ENCODE measurements around the gene NOVA1.
"Not testable (repeated sequence)": the region's sequence is repeated elsewhere in the genome, so short reads cannot be mapped to it uniquely, and the experiment has no call there.

Gene NOVA1, protein sequence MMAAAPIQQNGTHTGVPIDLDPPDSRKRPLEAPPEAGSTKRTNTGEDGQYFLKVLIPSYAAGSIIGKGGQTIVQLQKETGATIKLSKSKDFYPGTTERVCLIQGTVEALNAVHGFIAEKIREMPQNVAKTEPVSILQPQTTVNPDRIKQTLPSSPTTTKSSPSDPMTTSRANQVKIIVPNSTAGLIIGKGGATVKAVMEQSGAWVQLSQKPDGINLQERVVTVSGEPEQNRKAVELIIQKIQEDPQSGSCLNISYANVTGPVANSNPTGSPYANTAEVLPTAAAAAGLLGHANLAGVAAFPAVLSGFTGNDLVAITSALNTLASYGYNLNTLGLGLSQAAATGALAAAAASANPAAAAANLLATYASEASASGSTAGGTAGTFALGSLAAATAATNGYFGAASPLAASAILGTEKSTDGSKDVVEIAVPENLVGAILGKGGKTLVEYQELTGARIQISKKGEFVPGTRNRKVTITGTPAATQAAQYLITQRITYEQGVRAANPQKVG
- total RNA-seq: 0 reads per million in 3 experiments

DNA sequence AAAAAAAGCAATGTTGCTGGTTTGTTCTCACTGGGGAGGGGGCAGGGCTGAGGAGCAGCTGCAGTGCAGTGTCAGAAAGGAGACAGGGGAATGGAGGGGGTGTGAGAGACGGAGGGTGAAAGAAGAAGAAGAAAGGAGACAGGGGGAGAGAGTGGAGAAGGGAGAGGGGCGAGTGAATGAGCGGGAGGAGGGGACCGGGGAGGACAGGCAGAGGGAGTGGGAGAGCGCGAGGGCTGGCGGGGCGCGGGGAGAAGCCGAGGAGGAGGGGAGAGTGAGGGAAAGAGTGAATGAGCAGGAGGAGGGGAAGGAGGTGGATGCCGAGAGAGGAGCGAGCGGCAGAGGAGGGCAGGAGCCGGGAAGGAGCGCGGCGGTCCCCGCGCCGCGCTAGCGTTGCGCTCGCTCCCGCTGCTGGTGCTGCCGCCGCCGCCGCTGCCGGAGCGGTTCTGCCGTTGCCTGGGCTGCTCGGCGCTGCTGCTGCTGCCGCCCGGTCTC is at the start of gene NOVA1:
NOVA1 (minus strand) TSS at position 445 of the 492 bp plus-strand sequence. CDS start 597 bp downstream, outside the sequence.
- no peak for DNase-seq

DNA sequence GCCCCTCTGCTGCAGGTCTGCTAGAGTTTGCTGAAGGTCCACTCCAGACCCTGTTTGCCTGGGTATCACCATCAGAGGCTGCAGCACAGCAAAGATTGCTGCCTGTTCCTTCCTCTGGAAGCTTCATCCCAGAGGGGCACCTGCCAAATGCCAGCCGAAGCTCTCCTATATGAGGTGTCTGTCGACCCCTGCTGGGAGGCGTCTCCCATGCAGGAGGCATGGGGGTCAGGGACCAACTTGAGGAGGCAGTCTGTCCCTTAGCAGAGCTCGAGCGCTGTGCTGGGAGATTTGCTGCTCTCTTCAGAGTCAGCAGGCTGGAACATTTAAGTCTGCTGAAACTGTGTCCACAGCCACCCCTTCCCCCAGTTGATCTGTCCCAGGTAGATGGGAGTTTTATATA is 47.2 kb upstream of the NOVA1 start:
- not testable (repeated sequence) for DNase-seq

DNA sequence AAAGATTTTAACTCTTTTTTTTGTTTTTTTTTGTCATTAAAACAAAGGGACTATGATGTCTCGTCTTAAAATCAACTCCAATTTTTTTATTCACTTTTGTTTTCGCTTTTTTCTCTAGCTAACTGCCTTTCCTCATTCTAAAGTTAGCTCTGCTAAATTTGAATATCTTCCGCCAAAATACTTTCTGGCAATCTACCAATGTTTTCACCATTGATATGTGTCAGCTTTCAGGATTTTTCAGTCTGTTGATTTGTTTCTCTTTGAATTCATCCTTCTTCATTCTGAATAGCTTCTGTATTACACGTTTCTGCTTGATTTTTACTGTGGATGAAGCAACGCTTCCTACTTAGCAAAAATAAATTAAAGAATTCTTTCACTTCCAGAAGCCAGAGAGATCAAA is 38.7 kb upstream of the NOVA1 start:
- no peak for DNase-seq

DNA sequence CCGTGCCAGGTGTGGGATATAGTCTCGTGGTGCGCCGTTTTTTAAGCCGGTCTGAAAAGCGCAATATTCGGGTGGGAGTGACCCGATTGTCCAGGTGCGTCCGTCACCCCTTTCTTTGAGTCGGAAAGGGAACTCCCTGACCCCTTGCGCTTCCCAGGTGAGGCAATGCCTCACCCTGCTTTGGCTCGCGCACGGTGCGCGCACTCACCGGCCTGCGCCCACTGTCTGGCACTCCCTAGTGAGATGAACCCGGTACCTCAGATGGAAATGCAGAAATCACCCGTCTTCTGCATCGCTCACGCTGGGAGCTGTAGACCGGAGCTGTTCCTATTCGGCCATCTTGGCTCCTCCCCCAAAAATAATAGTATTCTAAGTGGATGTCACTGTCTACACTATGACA is 37.1 kb upstream of the NOVA1 start:
- not testable (repeated sequence) for DNase-seq

DNA sequence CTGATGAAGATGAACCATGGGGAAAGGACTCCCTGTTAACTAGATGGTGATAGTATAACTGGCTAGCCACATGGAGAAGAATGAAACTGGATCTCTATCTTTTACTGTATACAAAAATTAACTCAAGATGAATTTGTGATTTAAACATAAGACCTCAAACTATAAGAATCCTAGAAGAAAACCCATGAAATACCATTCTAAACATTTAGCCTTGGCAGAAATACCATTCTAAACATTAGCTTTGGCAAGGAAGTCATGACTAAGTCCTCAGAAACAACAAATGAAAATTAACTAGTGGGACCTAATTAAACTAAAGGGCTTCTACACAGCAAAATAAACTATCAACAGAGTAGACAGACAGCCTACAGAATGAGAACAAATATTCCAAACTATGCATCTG is 28.4 kb upstream of the NOVA1 start:
- no peak for DNase-seq

DNA sequence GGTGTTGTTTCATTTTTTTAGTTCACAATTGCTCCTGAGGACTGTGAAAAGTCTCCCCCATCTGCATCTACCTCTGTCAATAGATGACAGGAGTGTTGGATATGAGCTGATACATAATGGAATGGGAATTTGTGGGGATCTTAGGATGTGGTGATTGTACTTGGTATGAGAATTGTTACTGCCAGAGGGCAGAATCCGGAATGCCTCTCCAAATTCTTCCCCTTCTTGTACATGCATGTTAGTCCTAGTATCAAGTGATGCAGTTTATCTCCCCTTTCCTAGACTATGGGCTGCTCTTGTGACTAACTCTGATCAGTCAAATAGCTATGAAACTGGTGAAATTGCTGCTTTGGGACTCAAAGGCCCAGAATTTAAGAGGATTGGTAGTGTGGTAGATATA is 24.8 kb upstream of the NOVA1 start:
- no peak for DNase-seq

DNA sequence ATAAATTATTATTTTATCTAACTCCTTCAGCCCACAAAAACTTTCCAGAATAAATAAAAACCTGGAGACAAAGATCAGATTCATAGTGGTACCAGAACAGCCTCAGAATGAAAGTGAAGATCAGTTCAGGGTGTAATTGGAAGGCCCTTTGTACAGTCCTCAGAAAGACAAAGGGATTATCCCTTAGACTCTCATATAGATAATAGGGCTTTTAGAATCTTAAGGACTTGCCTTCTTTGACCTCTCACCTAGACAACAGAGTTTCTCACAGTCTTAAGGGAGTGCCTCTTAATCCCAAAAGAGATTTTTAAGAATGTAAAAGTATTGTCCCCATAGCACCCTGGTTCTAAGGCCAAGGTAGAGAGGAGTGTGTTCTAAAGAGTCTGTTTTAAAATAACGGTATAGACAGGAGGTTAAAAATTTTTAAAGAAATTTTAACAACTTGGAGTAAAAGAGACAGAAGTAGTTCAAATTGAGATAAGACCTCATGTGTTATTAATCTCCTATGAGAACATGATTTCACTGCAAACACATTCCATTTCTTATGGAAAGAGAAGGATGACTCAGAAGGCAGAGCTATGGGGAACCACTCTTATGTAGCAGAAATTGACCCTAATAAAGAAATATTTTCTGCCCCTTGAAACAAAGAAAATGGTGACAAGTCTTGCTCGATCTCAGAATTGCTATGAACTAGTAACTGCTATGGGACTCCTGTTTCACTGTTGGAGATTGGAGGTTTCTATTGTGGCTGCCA is 24.2 kb upstream of the NOVA1 start:
- no peak for DNase-seq

DNA sequence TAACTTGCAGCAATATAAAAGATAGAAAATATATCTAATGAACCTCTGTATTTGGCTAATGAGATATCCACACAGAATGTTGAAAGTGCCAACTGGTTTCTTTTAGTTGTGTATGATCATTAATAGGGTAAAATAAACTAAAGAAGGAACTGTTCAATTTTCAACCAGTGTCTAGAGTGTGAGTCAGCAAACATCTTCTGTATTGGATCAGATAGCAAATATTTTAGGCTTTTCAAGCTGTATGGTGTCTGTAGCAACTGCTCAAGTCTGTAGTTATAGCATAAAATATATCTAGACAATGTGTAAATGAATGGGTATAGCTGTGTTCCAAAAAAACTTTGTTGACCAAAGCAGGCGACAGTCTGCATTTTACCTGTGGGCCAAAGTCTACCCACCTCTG is 23.5 kb upstream of the NOVA1 start:
- DNase-seq: no peak

DNA sequence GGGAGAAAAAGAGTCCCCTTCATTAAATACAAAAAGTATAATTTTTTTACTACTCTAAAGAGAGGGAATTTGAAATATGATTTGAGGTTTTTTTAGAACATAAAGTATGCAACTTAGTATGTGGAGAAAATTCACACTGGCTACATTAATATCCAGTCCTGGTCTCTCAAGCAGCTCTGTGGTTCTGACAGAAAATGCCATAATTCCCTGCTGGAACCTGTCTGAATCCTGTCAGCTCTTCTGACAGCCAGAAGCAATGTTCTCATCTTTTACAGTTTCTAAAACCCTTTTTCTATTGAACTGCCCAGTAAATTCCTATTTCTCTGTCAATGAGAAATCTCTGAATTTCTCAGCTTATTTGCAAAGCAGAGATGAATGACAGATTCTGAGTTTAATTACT is 13.4 kb upstream of the NOVA1 start:
- DNase-seq: no peak

DNA sequence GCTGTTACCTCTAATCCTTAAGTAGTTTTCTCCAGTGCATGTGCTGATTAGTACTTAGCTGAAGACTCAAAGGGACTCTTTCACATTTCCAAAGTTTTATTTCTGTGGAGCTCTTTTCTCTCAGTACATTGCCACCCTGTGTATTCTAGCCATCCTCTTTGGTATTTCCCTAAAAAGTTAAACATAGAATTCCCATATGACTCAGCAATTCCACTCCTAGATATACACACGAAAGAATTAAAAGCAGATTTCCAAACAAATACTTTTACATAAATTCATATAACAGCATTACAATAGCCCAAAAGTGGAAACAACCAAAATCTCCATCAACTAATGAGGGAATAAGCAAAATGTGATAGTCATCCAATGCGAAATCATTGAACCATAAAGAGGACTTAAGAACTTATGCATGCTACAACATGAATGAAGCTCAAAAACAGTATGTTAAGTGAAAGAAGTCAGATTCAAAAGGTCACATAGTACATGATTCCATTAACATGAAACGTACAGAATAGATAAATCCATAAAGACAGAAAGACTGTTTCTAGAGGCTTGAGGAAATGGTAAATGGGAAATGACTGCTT is 9.0 kb upstream of the NOVA1 start:
- DNase-seq: no peak

DNA sequence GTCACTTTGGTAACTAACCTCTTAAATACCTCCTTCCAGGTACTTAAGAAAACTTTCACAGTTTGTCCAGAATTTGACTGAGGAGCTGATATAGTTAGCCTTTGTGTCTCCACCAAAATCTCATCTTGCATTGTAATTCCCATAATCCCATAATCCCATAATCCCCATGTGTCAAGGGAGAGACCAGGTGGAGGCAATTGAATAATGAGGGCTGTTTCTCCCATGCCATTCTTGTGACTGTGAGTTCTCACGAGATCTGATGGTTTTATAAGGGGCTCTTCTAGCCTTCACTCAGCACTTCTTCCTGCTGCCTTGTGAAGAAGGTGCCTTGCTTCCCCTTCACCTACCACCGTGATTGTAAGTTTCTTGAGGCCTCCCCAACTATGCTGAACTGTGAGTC is 7.8 kb upstream of the NOVA1 start:
- DNase-seq: no peak

DNA sequence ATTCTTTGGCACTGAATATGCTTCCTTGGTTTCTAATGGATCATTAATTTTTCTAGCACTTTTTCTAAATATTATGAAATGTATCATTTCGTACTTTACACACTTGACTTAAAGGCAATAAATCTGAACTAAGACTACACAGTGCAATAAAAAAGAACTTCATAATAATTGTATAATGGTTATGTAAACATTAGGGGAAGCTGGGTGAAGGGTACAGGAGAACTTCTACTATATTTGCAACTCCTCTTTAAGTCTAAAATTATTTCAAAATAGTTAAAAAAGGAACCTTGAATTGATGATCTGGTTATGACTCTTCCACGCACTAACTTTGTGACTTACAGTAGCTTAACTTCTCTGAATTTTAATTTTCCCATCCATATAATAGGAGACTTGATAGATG is 5.1 kb upstream of the NOVA1 start:
- DNase-seq: no peak

DNA sequence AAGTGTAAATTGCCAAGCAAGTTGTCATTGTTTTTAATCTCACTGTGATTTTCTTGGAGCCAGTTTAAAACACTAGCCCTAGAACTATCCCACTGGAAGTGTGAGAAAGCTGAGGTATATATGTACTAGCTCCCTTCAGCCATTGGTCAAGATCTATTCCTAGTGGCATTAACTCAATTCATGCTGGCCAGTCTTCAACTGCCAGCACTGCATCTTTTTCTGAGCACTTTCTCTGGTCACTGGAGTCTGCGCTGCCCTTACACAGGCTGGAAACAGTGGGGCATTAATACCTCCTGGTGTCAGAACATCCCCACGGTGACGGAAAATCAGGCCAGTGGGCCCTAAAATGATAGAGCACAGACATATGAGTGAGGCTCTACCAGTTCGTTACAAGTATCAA is 4.0 kb upstream of the NOVA1 start:
- DNase-seq: no peak

DNA sequence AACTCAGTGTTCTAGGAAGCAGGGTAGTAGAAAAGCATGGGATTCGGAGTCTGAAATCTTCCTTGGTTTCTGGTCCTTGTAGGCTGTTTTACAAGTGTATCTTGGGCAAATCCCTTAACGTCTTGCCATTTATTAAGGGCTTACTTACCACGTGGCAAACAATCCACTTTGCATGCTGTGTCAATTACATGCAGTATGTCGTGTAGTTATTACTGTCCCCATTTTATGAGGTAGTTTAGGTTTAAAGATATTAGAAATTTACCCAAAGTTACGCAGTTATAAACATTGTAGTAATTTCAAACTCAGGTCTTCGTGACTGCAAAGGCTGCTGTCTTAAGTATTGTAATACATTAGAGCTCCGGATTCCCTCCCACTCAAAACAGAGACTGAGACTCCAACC is 1.5 kb upstream of the NOVA1 start:
- DNase-seq: no peak

DNA sequence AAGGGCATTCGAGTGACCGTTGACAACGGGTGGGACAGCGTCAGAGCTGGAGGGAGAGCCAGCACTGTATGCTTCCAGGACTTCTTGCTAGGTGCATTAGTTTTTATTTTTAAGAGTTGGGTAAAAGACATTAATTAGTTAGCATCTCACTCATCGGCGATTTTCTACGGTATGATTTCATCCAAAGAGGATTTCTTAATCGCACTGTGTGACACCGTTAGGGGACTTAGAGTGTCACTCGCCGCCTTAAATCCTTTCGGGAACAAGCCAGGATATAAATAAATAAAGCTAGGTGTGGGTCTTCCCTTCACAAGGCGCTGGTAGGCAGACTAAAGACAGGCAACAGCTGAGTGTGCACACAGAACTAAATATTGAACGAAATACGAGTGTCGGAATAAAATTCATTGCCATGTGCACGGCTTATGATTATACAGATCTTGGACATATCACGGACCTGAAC is 869 bp upstream of the NOVA1 start:
- no peak for DNase-seq

DNA sequence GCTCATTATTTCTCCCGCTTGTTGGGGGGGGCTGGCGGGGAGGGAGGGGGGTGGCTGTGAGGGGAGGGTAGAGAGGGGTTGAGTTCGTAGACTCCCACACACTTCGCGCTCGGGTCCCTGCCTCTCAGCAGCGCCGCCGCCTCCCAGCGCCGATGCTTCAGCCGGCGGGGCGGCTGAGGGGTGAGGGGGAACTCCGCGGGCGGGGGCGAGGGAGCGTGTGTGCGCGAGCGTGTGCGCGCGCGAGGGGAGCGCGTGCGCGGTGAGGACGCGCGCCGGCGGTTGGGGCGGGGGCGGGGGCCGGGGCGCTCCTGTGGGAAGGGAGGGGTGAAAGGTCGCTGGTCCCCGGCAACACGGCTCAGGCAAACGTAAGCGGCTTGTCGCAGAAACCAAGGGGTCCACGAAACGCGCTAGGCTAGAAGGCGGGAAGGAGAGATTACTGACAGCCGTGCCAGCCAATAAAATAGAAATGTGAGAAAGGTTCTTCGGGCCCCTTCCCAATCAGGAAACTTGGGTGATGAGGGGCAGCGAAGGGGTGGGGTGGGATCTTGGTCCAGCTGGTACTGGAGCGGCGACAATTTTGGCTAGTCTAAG is 343 bp upstream of the NOVA1 start:
- DNase-seq: no peak

DNA sequence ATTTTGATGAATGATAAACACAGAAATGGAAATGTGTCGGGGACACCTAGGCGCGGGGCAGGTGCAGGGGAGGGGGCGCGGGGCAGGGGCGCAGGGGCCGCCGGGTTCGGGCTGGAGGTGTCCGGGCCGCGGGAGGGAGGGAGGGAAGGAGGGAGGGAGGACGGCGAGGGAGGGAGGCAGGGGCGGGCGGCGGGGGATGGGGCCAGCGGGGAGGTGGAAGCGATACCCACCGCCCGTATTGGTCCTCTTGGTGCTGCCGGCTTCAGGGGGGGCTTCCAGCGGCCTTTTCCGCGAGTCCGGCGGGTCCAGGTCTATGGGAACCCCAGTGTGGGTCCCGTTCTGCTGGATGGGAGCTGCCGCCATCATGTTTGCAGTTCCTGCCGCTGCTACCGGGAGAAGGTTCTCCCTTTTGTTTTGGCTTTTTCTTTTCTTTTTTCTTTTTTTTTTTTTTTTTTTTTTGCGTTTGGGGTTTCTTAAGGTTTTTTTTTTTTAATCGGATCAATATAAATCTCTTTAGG is 703 bp downstream of the NOVA1 start:
- DNase-seq: no peak

DNA sequence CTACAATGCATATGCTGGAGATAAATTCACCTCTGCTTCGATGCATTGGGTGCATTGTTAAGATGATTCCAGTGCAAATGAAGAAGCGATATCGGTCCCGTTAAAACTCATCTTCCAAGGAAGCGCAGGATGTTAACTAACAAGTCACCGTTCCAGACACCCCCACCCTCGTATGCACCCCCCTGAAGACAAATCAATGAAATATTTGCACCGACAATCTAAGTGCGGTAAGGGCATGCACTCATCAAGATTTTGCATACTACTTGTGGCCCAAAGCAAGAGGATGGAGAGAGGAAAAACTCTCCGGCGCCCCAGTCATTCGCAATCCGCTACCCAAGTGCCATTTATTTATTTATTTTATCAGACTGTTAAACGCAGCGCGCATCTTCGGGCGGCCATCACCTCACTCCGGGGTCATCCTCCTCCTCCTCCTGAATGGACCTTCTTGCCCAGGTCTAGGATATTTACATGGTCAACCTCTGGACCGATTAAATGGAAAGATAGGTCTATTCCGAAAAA is 1.2 kb downstream of the NOVA1 start:
- no peak for DNase-seq

DNA sequence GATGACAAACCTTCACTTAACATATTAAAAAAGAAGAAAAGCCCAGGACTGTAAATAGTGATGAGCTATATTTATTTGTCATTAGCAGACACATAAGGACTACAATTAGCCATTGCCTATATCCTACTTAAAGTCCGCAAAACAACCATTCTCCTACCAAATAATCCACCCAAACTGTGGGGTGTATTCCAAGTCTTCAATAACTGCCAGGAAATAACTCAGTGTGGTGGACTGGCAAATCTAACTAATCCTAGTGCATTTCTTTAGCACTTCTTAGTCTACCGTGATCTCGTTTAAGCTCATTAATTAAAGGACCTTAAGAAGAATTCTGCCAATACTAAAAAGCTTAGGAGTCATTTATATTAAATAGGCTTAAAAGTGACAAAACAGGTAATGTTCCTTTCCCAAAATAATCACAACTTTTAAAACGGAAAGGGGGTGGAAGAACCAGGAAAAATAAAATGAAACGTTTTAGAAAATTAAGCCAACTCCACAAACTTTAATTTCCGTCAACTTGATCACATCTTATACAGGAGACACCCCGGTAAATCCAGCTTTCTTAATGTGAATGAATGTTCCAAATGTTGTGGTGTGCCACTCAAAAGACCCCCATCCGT is 1.8 kb downstream of the NOVA1 start:
- DNase-seq: no peak

DNA sequence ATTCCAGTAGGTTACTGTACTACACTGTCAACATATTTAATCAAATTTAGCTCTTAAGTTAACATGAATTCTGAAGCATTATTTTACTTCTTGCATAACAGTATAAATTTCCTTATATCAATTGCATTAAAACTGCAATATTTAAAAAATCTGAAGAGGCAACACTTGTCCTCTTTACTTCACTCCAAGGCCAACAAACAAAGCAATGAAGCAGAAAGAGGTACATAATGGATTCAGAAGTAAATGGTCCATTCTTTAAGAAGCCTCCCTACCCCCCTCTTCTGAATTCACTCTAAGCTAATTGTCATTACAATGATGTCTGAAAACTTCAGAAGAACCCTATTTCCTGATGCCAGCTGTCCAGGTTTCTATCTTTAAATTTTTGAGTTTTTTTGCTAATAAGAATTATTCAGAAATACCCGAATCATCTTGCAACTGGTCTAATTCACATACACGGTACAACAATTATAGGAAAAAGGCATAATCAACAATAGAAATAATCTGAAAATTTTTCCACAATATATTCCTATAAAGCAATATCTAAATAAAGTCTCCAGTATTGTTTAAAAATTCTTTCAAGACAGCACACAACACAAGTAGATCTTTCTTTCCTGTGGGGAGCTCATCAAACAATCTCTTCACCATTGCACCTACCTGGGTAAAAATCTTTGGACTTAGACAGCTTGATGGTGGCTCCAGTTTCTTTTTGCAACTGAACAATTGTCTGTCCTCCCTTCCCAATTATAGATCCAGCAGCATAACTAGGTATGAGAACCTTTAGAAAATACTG is 2.9 kb downstream of the NOVA1 start:
- DNase-seq: no peak

DNA sequence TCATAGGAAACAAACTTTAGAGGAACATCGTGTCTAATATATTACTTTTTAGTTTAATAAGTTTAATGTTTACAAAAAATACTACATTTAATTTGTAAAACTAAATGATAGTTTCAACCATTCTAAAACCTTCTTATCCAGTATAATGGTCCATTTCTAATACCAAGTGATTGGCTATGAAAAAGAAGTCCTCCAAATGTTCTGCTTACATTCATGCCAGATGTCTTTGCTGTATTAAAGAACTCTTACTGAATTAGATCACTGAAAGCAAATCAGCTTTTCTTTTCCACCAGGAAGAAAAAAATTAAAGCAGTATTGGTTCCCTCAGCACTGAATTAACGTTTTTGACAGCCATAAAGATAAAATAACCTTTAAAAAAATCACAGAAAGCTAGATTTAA is 3.7 kb downstream of the NOVA1 start:
- no peak for DNase-seq

Data from central memory CD4-positive, alpha-beta T cell (primary cell).